Activated naive CD8-positive, alpha-beta T cell treated with anti-CD3 and anti-CD28 coated beads for 36 hours (primary cell): ENCODE measurements around the gene KCNIP1. TPM values are rescaled to one million over a fixed set of nuclear protein-coding genes. Genes with fewer than 3 reads are reported as not detected.

Experiments used
- DNase-seq: peaks from one replicate; pipeline ENCODE4 v3.0.0; 2021
- H3K27ac Mint-ChIP-seq: one replicate; pipeline ENCODE4 v1.8.0; 2022; ENCODE audit warnings: mild to moderate bottlenecking, moderate library complexity, mixed read lengths
- H3K27me3 Mint-ChIP-seq: one replicate; pipeline ENCODE4 v1.8.0; 2022; ENCODE audit warnings: mild to moderate bottlenecking, mixed read lengths
- H3K36me3 Mint-ChIP-seq: one replicate; pipeline ENCODE4 v1.8.0; 2021; ENCODE audit warnings: mild to moderate bottlenecking, mixed read lengths
- H3K4me1 Mint-ChIP-seq: one replicate; pipeline ENCODE4 v1.8.0; 2021; ENCODE audit warnings: mixed read lengths
- H3K4me3 Mint-ChIP-seq: one replicate; pipeline ENCODE4 v1.8.0; 2022; ENCODE audit warnings: mild to moderate bottlenecking, moderate library complexity, mixed read lengths
- H3K9me3 Mint-ChIP-seq: one replicate; pipeline ENCODE4 v1.8.0; 2022; ENCODE audit warnings: mixed read lengths
- total RNA-seq, 2 experiments: library from RNA; stranded (reverse); gene quantifications; one replicate each; pipeline ENCODE4 v1.2.3, GENCODE V29; 2021

The KCNIP1 gene
- total RNA-seq, 2 experiments from 2014 or later = not detected

DNA sequence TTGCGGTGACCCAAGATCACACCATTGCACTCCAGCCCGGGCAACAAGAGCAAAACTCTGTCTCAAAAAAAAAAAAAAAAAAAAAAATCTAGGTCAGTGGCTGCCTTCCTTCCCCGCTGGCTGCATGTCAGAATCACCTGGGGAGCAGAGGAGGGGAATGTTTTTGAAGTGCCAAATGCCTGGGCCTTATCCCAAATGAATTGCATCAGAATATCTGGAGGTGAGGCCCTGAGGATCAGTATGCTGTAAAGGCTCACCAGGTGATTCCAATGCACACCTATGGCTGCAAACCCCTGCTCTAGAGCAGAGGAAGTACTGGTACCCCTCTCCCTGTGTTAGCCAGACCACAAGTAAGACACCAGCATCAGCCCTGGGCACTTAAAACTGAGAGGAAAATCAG lies 235.0 kb downstream of the KCNIP1 start:
- Mint-ChIP-seq H3K4me3 (no peak overlapping the region), H3K27ac (no peak overlapping the region), H3K9me3 (peaks cover 8% of the 10 kb centered on the region), H3K27me3 (peaks cover 16% of the 10 kb centered on the region), H3K4me1 (no peaks in the 10 kb centered on the region), H3K36me3 (no peaks in the 10 kb centered on the region)
- DNase-seq = no peak

DNA sequence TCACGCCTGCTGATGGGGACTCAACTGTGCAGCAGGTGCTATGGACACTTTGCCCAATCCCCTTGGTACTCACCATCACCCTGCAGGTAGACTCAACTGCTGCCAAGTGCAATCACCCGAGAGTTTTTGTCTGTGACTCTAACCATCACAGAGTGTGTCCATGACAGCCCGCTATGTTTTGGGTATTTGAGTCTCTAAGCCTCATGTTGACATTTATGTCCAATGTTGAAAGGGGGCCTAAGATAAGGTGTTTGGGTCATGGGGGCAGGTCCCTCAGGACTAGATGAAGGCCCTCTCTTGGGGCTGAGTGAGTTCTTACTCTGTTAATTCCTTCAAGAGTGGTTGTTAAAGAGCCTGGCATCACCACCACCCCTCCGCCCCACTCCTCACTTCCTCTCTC lies 235.6 kb downstream of the KCNIP1 start:
- H3K9me3 Mint-ChIP-seq = peaks cover 8% of the 10 kb centered on the region
- H3K36me3 Mint-ChIP-seq = no peaks in the 10 kb centered on the region
- peaks cover 3% of the 10 kb centered on the region for H3K4me1 Mint-ChIP-seq
- no peak overlapping the region for H3K27ac Mint-ChIP-seq
- peaks cover 22% of the 10 kb centered on the region for H3K27me3 Mint-ChIP-seq
- no peak for DNase-seq
- no peak overlapping the region for H3K4me3 Mint-ChIP-seq

DNA sequence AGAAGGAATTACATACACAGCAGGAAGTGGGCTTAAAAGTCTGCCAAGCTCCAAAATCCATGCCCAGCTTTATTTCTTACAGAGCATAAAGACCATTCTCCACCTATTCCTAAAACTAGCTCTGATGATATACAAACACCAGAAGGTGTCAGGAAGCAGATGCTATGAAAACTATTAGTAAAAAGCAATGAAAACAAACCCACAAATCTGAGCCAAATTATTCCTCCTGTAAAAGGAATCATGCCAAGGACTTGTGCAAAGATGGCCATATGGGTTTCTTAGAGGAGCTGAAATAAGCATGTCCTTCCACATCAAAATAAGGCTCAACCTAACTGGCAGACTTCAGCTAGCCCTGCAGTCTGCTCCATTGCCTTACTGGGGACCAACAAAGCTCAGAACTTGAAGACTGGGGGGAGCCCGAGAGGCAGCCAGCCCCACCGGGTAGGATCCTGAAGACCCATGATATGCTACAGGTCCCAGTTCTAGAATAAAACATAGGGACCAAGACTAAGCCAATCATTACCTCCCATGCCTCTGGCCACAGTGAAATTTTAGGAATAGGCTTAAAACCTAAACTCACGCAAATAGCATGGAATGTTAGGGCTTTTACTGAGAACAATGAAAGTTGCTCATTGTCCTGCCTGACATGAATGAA lies 236.9 kb downstream of the KCNIP1 start:
- H3K27ac Mint-ChIP-seq = no peak overlapping the region

DNA sequence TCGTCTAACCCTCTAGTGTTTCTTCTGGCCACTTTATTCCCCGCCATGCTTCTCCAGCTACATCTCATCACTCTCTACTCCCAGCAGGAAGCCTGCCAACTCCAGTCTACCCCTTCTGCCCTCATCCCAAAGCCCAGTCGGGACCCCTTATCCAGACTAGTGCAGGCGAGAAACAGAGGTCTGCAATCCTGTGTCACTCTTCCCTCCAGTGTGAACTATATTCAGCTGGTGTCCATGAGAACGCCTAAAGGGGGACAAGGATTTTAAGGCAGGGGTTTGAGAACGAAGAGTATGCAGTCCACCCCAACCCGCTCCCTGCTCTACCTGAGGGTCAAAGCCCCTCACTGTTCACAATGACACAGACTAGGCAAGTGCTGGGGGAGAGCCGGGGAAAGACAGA lies 238.0 kb downstream of the KCNIP1 start:
- no peak overlapping the region for H3K27ac Mint-ChIP-seq
- H3K36me3 Mint-ChIP-seq = no peaks in the 10 kb centered on the region
- H3K4me3 Mint-ChIP-seq = no peak overlapping the region
- no peak for DNase-seq
- H3K27me3 Mint-ChIP-seq = peaks cover 28% of the 10 kb centered on the region
- peaks cover 1% of the 10 kb centered on the region for H3K9me3 Mint-ChIP-seq
- peaks cover 3% of the 10 kb centered on the region for H3K4me1 Mint-ChIP-seq

More for the DNA sequence above, 236.9 kb downstream of the KCNIP1 start:
- Mint-ChIP-seq H3K4me3 (no peak overlapping the region), H3K9me3 (peaks cover 2% of the 10 kb centered on the region), H3K4me1 (peaks cover 3% of the 10 kb centered on the region), H3K27me3 (peaks cover 23% of the 10 kb centered on the region), H3K36me3 (no peaks in the 10 kb centered on the region)
- DNase-seq = no peak

DNA sequence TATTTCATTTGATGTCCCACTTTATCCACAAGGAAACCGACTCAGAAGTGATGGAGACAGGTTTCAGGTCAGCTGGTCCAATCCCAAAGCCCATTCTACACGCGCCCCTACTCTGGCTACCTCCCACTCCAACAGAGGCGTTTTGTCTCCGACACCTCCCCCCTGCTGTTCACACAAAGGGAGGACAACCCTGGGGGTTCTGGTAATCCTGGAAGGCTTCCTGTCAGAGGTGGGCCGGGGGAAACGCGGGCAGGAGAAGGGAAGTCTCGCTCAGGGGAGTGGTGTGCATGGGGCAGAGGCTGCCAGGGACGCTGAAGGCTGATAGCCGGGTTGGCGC lies 240.0 kb downstream of the KCNIP1 start:
- H3K27me3 Mint-ChIP-seq = peaks cover 44% of the 10 kb centered on the region
- H3K27ac Mint-ChIP-seq = no peak overlapping the region
- DNase-seq = no peak
- no peaks in the 10 kb centered on the region for H3K36me3 Mint-ChIP-seq
- peaks cover 1% of the 10 kb centered on the region for H3K9me3 Mint-ChIP-seq
- H3K4me3 Mint-ChIP-seq = no peak overlapping the region
- H3K4me1 Mint-ChIP-seq = peaks cover 3% of the 10 kb centered on the region

DNA sequence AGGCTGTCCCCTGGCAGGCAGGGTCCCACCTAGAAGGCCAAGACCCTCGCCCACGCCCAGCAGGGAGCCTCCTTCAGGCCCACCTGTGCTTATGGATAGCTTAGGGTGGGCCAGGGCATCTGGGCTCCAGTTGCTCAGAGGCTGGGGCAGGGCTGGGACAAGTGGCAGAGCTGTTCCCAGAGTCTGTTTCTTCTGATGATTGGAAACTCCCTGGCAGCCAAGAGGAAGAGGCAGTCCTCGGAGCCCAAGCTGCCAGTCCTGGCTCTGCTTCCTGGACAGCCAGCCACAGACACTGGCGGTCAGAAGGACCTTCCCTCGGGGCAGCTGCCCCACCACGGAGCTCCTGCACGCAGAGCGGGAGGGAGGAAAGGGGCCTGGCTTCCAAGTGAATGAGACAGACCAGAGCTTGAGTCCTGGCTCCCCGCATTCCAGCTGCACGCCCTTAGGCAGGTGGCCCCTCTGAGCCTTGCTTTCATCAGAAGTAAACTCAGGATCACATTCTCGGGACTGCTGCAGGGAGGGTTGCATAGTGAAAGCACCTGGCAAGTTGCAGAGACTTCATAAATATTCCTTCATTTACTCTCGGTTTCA lies 241.8 kb downstream of the KCNIP1 start:
- Mint-ChIP-seq H3K27me3 (peaks cover 48% of the 10 kb centered on the region), H3K36me3 (no peaks in the 10 kb centered on the region), H3K4me1 (peaks cover 3% of the 10 kb centered on the region), H3K9me3 (peaks cover 1% of the 10 kb centered on the region), H3K4me3 (no peak overlapping the region), H3K27ac (no peak overlapping the region)
- no peak for DNase-seq

DNA sequence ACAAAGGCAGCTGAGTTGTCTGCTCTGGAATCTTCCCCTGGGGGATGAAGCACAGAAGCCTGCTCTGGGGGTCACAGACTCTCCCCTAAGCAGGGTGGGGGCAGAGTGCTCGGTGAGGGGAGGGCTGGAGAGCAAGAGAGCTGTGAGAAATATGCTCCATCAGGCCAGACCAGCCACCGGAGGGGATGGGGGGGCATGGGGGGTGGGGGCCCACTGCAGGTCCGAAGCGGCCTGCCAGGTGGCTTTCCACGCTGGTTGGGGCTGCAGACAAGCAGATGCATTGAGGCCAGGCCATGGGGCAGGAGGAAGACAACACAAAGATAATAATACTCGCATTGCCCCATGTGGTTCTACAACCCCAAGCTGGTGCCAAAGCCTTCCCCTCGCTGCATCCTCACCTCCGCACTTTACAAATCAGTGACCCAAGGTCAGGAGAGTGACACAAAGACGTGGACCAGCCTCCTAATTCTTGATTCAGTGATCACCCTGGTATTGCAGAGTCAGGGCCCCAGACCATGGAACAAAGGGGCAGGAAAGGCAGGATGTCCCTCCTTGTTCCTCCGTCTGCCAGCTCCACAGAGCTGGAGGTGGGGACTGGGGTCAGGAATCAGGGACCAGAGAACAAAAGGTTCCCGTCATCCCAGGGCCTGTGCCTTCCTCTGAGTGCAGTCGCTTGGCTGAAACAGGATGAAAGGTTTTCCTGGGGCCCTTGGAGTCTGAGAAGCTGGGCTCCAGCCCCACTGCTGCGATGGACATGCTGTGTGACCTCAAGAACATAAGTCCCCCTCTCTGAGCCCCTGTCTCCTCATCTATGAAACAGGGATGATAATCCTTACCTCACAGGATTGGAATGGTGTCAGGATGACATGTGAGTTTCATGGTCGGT lies 242.5 kb downstream of the KCNIP1 start:
- Mint-ChIP-seq H3K27me3 (peaks cover 51% of the 10 kb centered on the region), H3K9me3 (peaks cover 1% of the 10 kb centered on the region), H3K27ac (no peak overlapping the region), H3K4me1 (peaks cover 3% of the 10 kb centered on the region), H3K4me3 (no peak overlapping the region), H3K36me3 (no peaks in the 10 kb centered on the region)
- no peak for DNase-seq

DNA sequence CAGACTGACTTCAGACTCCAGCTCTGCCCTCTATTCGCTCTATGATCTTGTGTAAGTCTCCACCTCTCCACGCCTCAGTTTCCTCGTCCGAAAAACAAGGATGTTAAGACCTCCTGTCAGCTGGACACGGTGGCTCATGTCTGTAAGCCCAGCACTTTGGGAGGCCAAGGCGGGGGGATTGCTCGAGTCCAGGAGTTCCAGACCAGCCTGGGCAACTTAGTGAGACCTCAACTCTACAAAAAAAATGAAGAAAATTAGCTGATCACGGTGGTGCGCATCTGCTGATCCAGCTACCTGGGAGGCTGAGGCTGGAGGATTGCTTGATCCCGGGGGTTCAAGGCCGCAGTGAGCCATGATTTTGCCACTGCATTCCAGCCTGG lies 243.1 kb downstream of the KCNIP1 start:
- Mint-ChIP-seq H3K27ac (no peak overlapping the region), H3K27me3 (peaks cover 49% of the 10 kb centered on the region), H3K36me3 (no peaks in the 10 kb centered on the region), H3K4me1 (peaks cover 3% of the 10 kb centered on the region), H3K9me3 (peaks cover 1% of the 10 kb centered on the region), H3K4me3 (no peak overlapping the region)
- no peak for DNase-seq

DNA sequence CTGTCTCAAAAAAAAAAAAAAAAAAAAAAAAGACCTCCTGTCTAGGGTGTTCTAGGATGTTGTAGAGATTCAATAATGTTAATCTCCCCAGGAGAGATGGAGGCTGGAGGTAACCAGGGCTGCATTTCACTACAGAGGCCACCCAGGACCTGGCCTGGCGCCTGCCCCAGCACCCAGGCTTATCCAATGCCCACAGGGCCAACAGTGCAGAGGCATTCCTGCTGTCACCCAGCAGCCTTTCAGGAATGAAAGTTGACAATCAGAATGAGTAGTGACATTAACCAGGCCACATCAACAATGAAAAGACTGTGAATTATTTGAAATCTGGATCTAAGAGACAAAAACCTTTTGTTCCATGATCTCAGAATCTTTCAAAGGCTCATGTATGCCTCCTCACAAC lies 243.5 kb downstream of the KCNIP1 start:
- H3K36me3 Mint-ChIP-seq = no peaks in the 10 kb centered on the region
- DNase-seq = no peak
- no peak overlapping the region for H3K4me3 Mint-ChIP-seq
- peaks cover 1% of the 10 kb centered on the region for H3K9me3 Mint-ChIP-seq
- no peak overlapping the region for H3K27ac Mint-ChIP-seq
- H3K4me1 Mint-ChIP-seq = peaks cover 3% of the 10 kb centered on the region
- H3K27me3 Mint-ChIP-seq = peaks cover 46% of the 10 kb centered on the region

DNA sequence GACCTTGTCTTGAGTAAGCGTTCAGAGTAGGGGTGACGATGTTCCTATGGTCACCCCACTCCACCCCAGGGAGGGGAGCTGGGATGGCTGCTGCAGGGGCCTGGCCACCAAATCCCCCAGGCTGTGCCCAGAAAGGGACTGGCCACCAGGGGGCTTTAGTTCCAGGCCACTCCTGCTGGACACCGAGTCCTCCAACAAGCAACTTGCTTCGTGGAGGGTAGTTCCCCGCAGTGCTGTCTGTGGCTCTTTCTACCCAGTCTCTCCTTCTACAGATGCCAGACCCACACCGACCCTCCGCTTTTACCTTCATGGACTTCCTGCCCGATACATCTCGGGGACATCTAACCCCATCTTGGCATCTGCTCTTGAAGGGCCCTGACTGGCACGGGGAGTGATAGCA lies 244.0 kb downstream of the KCNIP1 start:
- Mint-ChIP-seq H3K4me1 (peaks cover 3% of the 10 kb centered on the region), H3K27ac (no peak overlapping the region), H3K9me3 (peaks cover 1% of the 10 kb centered on the region), H3K36me3 (no peaks in the 10 kb centered on the region), H3K27me3 (peaks cover 46% of the 10 kb centered on the region), H3K4me3 (no peak overlapping the region)
- no peak for DNase-seq

DNA sequence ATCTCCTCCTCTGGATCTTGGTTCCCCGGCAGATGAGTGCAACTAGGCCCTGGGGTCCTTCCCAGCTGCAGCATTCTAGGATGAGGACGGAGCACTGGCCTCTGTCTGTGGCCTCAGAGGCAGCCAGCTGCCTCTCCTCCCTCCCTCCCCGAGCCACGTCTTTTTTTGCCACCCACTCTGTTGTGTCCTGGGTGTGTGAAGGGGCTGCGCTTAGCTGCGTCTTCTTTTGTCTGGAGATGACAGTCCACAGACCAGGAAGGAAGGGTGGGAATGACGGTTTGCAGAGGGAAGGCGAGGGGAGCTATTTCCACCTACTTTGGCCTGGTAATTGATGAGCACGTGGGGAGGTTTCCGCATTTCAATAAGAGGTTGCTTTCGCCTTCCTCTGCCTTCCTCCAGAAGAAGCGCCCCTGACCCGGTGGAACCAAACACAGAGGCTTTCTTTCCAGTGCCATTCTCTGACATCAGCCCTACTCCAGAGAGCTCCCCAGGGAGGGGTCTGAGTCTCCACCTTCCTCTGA lies 245.2 kb downstream of the KCNIP1 start:
- no peak overlapping the region for H3K27ac Mint-ChIP-seq
- H3K27me3 Mint-ChIP-seq = peaks cover 36% of the 10 kb centered on the region
- no peaks in the 10 kb centered on the region for H3K36me3 Mint-ChIP-seq
- no peak for DNase-seq
- no peaks in the 10 kb centered on the region for H3K9me3 Mint-ChIP-seq
- no peak overlapping the region for H3K4me3 Mint-ChIP-seq
- H3K4me1 Mint-ChIP-seq = peaks cover 3% of the 10 kb centered on the region

DNA sequence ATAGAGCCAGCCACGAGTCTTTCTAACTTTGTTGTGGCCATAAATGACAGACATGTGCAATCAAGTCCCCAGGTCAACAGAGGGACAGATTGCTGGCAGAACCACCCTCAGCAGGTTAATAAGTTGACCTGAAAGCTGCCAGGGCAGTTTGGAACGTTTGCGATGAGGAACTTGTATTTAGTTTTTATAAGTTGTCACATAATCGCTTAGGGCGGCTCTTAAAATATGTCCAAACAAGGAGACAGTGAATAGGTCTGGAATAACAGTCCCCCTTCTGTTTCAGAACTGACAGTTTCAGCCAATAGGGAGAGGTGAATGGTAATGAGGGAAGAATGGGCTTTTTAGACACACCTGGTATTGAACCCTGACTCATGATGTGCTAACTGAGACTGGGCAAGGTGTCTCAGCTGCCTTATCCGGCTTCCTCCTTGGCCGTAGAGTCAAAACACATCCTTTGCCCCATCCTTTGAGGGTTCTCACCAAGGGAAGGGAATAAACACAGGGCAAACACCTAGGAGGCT lies 246.2 kb downstream of the KCNIP1 start:
- H3K36me3 Mint-ChIP-seq = no peaks in the 10 kb centered on the region
- H3K27me3 Mint-ChIP-seq = peaks cover 30% of the 10 kb centered on the region
- H3K4me1 Mint-ChIP-seq = no peaks in the 10 kb centered on the region
- no peak overlapping the region for H3K4me3 Mint-ChIP-seq
- H3K27ac Mint-ChIP-seq = no peak overlapping the region
- no peaks in the 10 kb centered on the region for H3K9me3 Mint-ChIP-seq
- DNase-seq = no peak

DNA sequence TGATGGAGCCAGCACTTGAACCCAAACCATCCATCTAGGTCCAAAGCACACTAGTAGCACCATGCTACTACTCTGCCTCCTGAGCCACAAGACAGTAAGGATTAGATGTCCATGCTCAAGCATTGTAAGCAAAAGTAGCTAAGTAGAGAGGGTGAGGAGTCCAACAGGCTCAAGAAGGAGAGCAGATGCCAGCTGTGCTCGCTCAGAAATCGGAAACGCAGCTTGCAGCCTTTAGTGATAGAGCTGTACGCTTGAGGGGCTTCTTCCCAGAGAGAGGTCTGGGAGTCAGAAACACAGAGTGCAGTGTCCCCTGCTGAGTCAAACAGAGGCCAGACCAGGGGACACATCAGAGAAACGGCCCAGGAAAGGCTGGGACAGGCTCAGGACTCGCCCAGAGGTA lies 247.0 kb downstream of the KCNIP1 start:
- H3K27ac Mint-ChIP-seq = no peak overlapping the region
- peaks cover 26% of the 10 kb centered on the region for H3K27me3 Mint-ChIP-seq
- no peak overlapping the region for H3K4me3 Mint-ChIP-seq
- DNase-seq = no peak
- H3K9me3 Mint-ChIP-seq = no peaks in the 10 kb centered on the region
- H3K36me3 Mint-ChIP-seq = no peaks in the 10 kb centered on the region
- no peaks in the 10 kb centered on the region for H3K4me1 Mint-ChIP-seq

DNA sequence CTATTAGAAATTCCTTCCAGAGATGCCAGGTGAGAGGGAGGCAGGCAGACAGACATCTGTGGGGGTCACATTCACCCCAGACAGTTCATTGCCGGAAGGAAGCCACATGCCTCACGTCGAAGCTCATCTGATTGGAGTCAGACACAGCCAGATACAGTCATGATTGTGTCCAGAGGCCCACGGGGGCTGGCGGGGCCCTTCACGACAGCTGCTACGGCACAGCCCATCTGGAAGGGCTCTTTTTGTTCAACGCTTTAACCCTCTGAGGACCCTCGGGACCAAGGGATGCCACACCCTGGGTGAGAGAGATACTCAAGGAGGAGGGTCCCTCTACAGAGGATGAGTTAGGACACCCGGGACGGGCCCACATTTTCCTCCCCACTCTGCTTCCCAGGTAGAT lies 247.8 kb downstream of the KCNIP1 start:
- Mint-ChIP-seq H3K4me3 (no peak overlapping the region), H3K9me3 (no peaks in the 10 kb centered on the region), H3K27ac (no peak overlapping the region), H3K36me3 (no peaks in the 10 kb centered on the region), H3K27me3 (peaks cover 23% of the 10 kb centered on the region), H3K4me1 (no peaks in the 10 kb centered on the region)
- DNase-seq = no peak
